Spleen (tissue), 7 donors: ENCODE data around the gene EIF2S2.

Experiments
- CTCF ChIP-seq, 11 experiments: fragments of 200-600 bp in 7 of 11; fragments of 450-650 bp in 4 of 11; sonication (generic) in 4 of 11; IDR thresholded peaks in 8 of 11; conservative IDR thresholded peaks in 3 of 11; 1 replicate in 7 of 11; 2 replicates in 4 of 11; pipeline versions ENCODE4 v1.4.0 to v1.8.0; 2016 to 2021; ENCODE audit warnings: antibody characterized with exemption in 11 of 11, inconsistent platforms in 4 of 11, mild to moderate bottlenecking in 1 of 11
- POLR2A ChIP-seq, 3 donors: fragments of 450-650 bp; IDR thresholded peaks; one replicate each; pipeline ENCODE4 v1.5.1; 2017; ENCODE audit warnings: antibody characterized with exemption in 3 of 3, mild to moderate bottlenecking in 1 of 3
- POLR2AphosphoS5 ChIP-seq, 3 donors: sonication (generic); formaldehyde crosslinking; IDR thresholded peaks; one replicate each; pipeline ENCODE4 v1.5.1; 2017; ENCODE audit warnings: antibody characterized with exemption in 3 of 3
- donor health status: DM: no; HTN: no; CAD: no; lungs with moderate emphysema.
- donor health status: DM: no; HTN: no; CAD: no.
- donor health status: DM: no; HTN: no; CAD: no.

GRCh38 chr20:34090645-34091044, 21.4 kb downstream of the EIF2S2 start:
- TF ChIP-seq CTCF (IDR thresholded peaks at IDR 0.05 in 8 of 11, conservative IDR thresholded peaks at IDR 0.05 in 3 of 11) (no peak), POLR2AphosphoS5 (IDR thresholded peaks at IDR 0.05) (no peak), POLR2A (IDR thresholded peaks at IDR 0.05) (no peak)
